H1 (cell line): Measurements from ENCODE around the gene SPATA13. TPM values are rescaled to one million over a fixed set of nuclear protein-coding genes. Genes with fewer than 3 reads are reported as not detected.

Experiments
- ATF3 ChIP-seq: IDR thresholded peaks from 2 replicates; pipeline ENCODE4 v1.6.1; 2011; ENCODE audit warnings: low read depth, mild to moderate bottlenecking, low read length; ENCODE audit not compliant: insufficient read depth
- CBX5 ChIP-seq: fragments of 300-800, 300-1000 bp; sonication (generic); IDR thresholded peaks from 2 replicates; pipeline ENCODE4 v1.7.1; 2016; ENCODE audit warnings: antibody characterized with exemption, low read length, low read depth
- SP4 ChIP-seq: IDR thresholded peaks from 2 replicates; pipeline ENCODE4 v1.6.1; 2012; ENCODE audit warnings: low read length, inconsistent platforms
- polyA plus RNA-seq, 7 experiments: library from polyadenylated mRNA; depleted of rRNA in 3 of 7; stranded (reverse) in 5 of 7; unstranded in 2 of 7; fragments of >200 nt in 5 of 7; fragments of 200-250 nt in 2 of 7; gene quantifications; 1 replicate in 5 of 7; 2 replicates in 1 of 7; 4 replicates in 1 of 7; pipeline versions ENCODE4 v1.2.1 to v1.2.3, GENCODE V29; 2011 to 2013; ENCODE audit warnings: missing spikeins in 2 of 7, mixed read lengths in 2 of 7
- total RNA-seq: library from RNA; stranded (reverse); fragmentation: NEBNext Ultra II Directional; extraction: Animal tissue kit (Norgen Biotek cat#: 25700); gene quantifications from 2 replicates; pipeline ENCODE4 v1.2.1, GENCODE V29; 2021

SPATA13 gene
- total and polyA plus RNA-seq, 2 of the 8 experiments (the other 6 are each of a cell fraction or from before 2014, with no cell fraction given), result 12.6 to 30.9 TPM

GRCh38 chr13:24159357-24159756 is 1.2 kb upstream of the SPATA13 start (continued):
- no peak for TF ChIP-seq ATF3
- no peak for TF ChIP-seq CBX5
- TF ChIP-seq SP4, result no peak
